Bronchial epithelial cell (primary cell): ENCODE results near the gene PSMC3. TPM values are rescaled to one million over a fixed set of nuclear protein-coding genes. Genes with fewer than 3 reads are reported as not detected.

Source experiments
- DNase-seq: peaks from one replicate; pipeline ENCODE4 v3.0.0-alpha.2; 2010; ENCODE audit warnings: low read depth
- FAIRE-seq: peaks from 2 replicates; lab custom pipeline; 2011; peaks lifted over from hg19 to GRCh38; lab: Jason Lieb, UNC
- H3K27me3 ChIP-seq: 2 replicates; pipeline ENCODE4 v1.5.1; 2011; ENCODE audit warnings: low read length; ENCODE audit not compliant: control insufficient read depth, insufficient read depth
- H3K36me3 ChIP-seq: 2 replicates; pipeline ENCODE4 v1.5.1; 2011; ENCODE audit warnings: low read length; ENCODE audit not compliant: control insufficient read depth, insufficient read depth
- H3K4me3 ChIP-seq: 2 replicates; pipeline ENCODE4 v1.5.1; 2011; ENCODE audit warnings: mild to moderate bottlenecking, low read depth, low read length, control low read depth
- CTCF ChIP-seq: IDR thresholded peaks from 2 replicates; pipeline ENCODE4 v1.5.1; 2011; ENCODE audit warnings: mild to moderate bottlenecking, moderate library complexity, low read length, control low read depth, inconsistent platforms; ENCODE audit not compliant: insufficient read depth, severe bottlenecking
- total RNA-seq: library from RNA; depleted of rRNA; stranded (reverse); fragments of >200 nt; gene quantifications from 2 replicates; pipeline ENCODE4 v1.2.1, GENCODE V29; 2014

Gene PSMC3
- total RNA-seq, 1 donor from 2014 or later: 141 TPM

- DNase-seq: no peak
- no peaks in the 10 kb centered on the region for H3K36me3 ChIP-seq
- H3K4me3 ChIP-seq: no peak overlapping the region
- no peaks in the 10 kb centered on the region for H3K27me3 ChIP-seq
- FAIRE-seq: no peak
- TF ChIP-seq CTCF: no peak
Measured at GRCh38 chr11:47384498-47384897, 41.7 kb downstream of the PSMC3 start.

DNA sequence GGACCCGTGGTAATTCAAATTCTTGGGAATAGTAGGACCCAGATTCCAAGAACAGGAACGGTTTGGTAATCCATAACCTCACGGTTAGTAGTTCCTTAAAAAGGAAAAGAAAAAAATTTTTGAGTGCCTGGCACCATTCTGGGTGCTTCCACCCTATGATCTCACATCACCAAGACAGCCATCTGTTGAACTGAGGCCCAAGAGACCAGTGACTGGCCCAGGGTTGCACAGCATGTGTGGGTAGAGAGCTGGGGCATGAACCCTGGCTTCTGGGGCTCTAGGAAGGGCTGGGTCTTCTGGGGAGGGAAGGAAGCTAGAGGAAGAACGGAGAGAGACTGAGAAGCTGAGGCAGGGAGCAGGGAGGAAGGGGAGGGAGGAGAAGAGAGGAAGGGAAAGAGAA, 43.2 kb downstream of the PSMC3 start:
- H3K4me3 ChIP-seq: no peak overlapping the region
- no peaks in the 10 kb centered on the region for H3K36me3 ChIP-seq
- FAIRE-seq (no peak), DNase-seq (no peak)
- H3K27me3 ChIP-seq: no peaks in the 10 kb centered on the region
- no peak for TF ChIP-seq CTCF

DNA sequence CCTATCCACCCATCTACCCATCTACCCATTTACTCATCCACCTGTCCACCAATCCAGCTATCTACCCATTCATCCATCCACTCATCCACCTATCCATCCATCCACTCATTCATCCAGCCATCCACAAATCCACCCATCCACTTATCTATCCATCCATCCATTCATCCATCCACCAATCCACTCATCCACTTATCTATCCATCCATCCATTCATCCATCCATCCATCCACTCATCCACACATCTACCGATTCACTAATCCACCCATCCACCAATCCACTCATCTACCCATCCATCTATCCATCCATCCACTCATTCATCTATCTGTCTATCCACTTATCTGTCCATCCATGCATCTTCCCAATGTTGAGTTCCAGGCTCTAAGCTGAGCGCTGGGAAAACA, 46.2 kb downstream of the PSMC3 start:
- no peak for DNase-seq
- no peak for FAIRE-seq
- no peak for TF ChIP-seq CTCF
- Histone ChIP-seq H3K36me3 (no peaks in the 10 kb centered on the region), H3K27me3 (no peaks in the 10 kb centered on the region), H3K4me3 (no peak overlapping the region)

- no peak for TF ChIP-seq CTCF
- H3K4me3 ChIP-seq: no peak overlapping the region
- H3K36me3 ChIP-seq: no peaks in the 10 kb centered on the region
- no peak for FAIRE-seq
- no peaks in the 10 kb centered on the region for H3K27me3 ChIP-seq
- no peak for DNase-seq
Measured at GRCh38 chr11:47379317-47379716, 46.9 kb downstream of the PSMC3 start.

DNA sequence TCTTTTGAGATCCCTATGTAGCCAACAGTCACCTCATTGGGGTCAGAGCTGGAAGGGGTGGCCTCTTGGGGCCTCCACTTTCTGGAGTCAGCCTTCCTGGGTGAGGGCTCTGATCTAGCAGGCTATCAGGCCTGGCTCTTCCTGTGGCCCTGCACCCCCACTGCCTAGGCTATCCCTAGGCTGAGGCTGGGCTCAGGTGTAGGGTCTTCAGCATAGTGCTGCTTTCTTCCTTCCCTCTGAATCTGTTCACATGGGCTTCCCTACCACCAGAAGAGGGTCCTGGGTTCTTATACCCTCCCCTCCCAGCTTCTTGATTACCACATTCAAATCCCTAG, 47.4 kb downstream of the PSMC3 start:
- no peaks in the 10 kb centered on the region for H3K36me3 ChIP-seq
- no peak for TF ChIP-seq CTCF
- DNase-seq (no peak), FAIRE-seq (no peak)
- H3K27me3 ChIP-seq: no peaks in the 10 kb centered on the region
- H3K4me3 ChIP-seq: no peak overlapping the region

DNA sequence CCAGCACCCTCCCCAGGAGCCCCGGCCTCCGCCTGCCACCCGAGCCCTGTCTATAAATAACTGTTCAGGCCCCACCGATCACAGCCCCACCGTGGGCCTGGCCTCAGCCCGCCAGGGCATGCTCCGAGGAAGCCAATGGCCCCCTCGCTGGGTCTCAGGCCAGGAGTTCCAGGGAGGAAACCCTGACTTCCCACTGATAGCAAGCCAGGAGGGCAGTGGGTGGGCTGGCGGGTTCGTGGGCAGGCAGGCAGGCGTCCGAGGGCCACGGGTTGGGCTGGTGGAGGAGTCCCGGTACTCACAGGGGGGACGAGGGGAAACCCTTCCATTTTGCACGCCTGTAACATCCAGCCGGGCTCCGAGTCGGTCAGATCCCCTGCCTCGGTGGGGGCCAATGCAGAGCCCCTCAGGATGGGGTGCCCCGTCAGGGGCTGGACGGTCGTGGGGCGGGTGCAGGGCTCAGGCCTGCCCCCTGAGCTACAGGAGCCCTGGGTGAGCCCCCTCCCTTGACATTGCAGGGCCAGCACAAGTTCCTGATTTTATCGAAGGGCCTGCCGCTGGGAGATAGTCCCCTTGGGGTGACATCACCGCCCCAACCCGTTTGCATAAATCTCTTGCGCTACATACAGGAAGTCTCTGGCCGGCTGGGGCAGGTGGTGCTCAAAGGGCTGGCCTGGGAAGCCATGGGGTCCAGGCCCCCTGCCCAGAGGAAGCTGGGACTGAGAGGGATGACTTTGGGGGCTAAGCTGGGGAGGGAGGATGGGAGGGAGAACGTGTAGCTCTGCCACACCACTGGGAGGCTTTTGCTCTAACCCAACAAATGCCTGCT, 48.0 kb downstream of the PSMC3 start, which contains the start of gene SPI1:
SPI1 (minus strand) TSS at position 538 of the 826 bp plus-strand sequence; CDS start at position 344, 194 bp downstream.
- FAIRE-seq: no peak
- no peaks in the 10 kb centered on the region for H3K27me3 ChIP-seq
- no peak within 1 kb of the TSS for H3K4me3 ChIP-seq
- H3K36me3 ChIP-seq: no peaks in the 10 kb centered on the region
- TF ChIP-seq CTCF: no peak
- DNase-seq: no peak
